K562 (cell line): ENCODE data around the gene METRN. TPM values are rescaled to one million over a fixed set of nuclear protein-coding genes. Genes with fewer than 3 reads are reported as not detected.
A peak's percentile ranks its signal among the peaks of the same experiment; 100 is the strongest.

ENCODE experiments used
- ATF1 ChIP-seq, 2 experiments: fragments of 450-650 bp in 1 of 2; IDR thresholded peaks; 2 replicates each; pipeline ENCODE4 v1.6.1; 2016; ENCODE audit warnings: missing compliant biosample characterization in 1 of 2, missing genetic modification characterization in 1 of 2
- CBFA2T3 ChIP-seq: fragments of 450-650 bp; IDR thresholded peaks from 2 replicates; pipeline ENCODE4 v1.6.1; 2017
- ETV1 ChIP-seq: fragments of 450-650 bp; conservative IDR thresholded peaks from 2 replicates; pipeline ENCODE4 v1.6.1; 2016; ENCODE audit warnings: missing genetic modification characterization, control low read depth, low read depth, missing compliant biosample characterization
- KDM4B ChIP-seq, 2 experiments: fragments of 450-650 bp in 1 of 2; sonication (generic) in 1 of 2; IDR thresholded peaks; 2 replicates each; pipeline ENCODE4 v1.6.1; 2016 to 2017; ENCODE audit warnings: borderline replicate concordance in 2 of 2, antibody characterized with exemption in 1 of 2, low read depth in 1 of 2, mild to moderate bottlenecking in 1 of 2
- PHF8 ChIP-seq: fragments of 200-600 bp; sonication (generic); IDR thresholded peaks from 2 replicates; pipeline ENCODE4 v1.6.1; 2012; ENCODE audit warnings: mixed run types, mild to moderate bottlenecking, inconsistent platforms, low read length, moderate library complexity, borderline replicate concordance
- SAFB2 ChIP-seq: fragments of 200-400 bp; formaldehyde crosslinking; IDR thresholded peaks from 2 replicates; pipeline ENCODE4 v1.6.1; 2018; ENCODE audit warnings: borderline replicate concordance, low read length, low read depth, moderate library complexity; ENCODE audit not compliant: severe bottlenecking
- SIRT6 ChIP-seq: IDR thresholded peaks from one replicate; pipeline ENCODE4 v1.6.1; 2012; ENCODE audit warnings: low read depth, mild to moderate bottlenecking, control low read depth, inconsistent platforms, low read length, moderate library complexity
- TSC22D4 ChIP-seq: fragments of 450-650 bp; IDR thresholded peaks from 2 replicates; pipeline ENCODE4 v1.6.1; 2016; ENCODE audit warnings: missing genetic modification characterization, missing biosample characterization, control low read depth
- ZNF165 ChIP-seq: fragments of 250-450 bp; sonication (Bioruptor Pico); IDR thresholded peaks from 2 replicates; pipeline ENCODE4 v1.4.0; 2020; ENCODE audit warnings: borderline replicate concordance
- ZNF75A ChIP-seq: fragments of 450-650 bp; formaldehyde crosslinking; IDR thresholded peaks from 2 replicates; pipeline ENCODE4 v1.4.0; 2020; ENCODE audit warnings: mild to moderate bottlenecking
- polyA plus RNA-seq, 8 experiments: library from polyadenylated mRNA; depleted of rRNA in 4 of 8; stranded (reverse) in 5 of 8; unstranded in 3 of 8; fragments of >200 nt; fragmentation: Nextera tagmentation in 2 of 8; fragmentation: Illumina TruSeq in 1 of 8; extraction: Ambion mirVana in 2 of 8; extraction: Trizol in 1 of 8; gene quantifications; 2 replicates each; pipeline versions ENCODE4 v1.2.1 to v1.2.3, GENCODE V29; 2011 to 2014; ENCODE audit warnings: inconsistent platforms in 1 of 8, missing spikeins in 1 of 8
- total RNA-seq, 7 experiments: library from RNA; depleted of rRNA in 6 of 7; stranded (reverse); fragments of >200 nt in 6 of 7; fragmentation: Illumina TruSeq in 2 of 7; extraction: Trizol in 2 of 7; gene quantifications; 2 replicates each; pipeline versions ENCODE4 v1.2.1 to v1.2.3, GENCODE V29; 2011 to 2021; ENCODE audit warnings: low replicate concordance in 1 of 7
- TF ChIP-seq, protein P1 (sequence below): fragments of 450-650 bp; IDR thresholded peaks from 2 replicates; pipeline ENCODE4 v1.6.1; 2017; ENCODE audit warnings: mild to moderate bottlenecking, moderate library complexity
- TF ChIP-seq, protein P2 (sequence below): sonication (generic); formaldehyde crosslinking; IDR thresholded peaks from 2 replicates; pipeline ENCODE4 v1.8.0; 2023; ENCODE audit warnings: mild to moderate bottlenecking, missing genetic modification reagents
- TF ChIP-seq, protein P3 (sequence below), 2 experiments: fragments of 450-650 bp; IDR thresholded peaks; 2 replicates each; pipeline ENCODE4 v1.6.1; 2016; ENCODE audit warnings: mild to moderate bottlenecking in 2 of 2, borderline replicate concordance in 1 of 2, low read depth in 1 of 2, moderate library complexity in 1 of 2

Gene METRN
- total and polyA plus RNA-seq, 9 of the 15 experiments (the other 6 are each of a cell fraction or from before 2014, with no cell fraction given): 0.20 to 89.8 (median 15.4) TPM

DNA sequence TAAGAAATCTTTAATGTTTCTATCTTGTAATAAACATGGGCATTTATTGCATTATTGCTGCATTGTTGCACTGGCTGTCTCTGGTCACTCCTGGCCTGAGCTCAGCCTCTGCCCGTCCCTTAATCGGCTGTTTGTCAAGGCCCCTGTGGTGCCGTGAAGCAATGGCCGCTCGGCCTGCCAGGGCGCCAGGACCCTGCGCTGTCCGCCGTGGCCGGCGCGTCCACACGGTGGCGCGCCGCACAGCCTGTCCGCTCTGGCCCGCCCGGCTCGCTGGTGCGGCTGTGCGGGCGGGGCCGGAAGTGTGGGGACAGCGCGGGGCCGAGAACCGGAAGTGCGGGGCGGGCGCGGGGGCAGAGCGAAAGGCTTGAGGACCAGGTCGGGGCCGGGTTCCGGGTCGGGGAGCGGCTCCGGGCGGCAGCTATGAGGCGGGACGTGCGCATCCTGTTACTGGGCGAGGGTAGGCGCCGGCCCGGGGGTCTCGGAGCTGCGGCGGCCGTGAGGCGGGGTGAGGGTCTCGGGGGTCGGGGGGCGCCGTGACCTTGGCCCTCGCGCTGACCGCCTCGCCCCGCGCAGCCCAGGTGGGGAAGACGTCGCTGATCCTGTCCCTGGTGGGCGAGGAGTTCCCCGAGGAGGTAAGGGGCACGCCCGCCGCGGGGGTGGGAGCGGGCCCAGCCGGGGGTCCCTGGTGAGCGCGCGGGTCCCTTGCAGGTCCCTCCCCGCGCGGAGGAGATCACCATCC is 47.0 kb upstream of the METRN start, which contains the start of gene RHOT2 (continued):
- TF ChIP-seq KDM4B (IDR thresholded peaks at IDR 0.05; ENCODE audit: borderline replicate concordance in 2 of 2, low read depth in 1 of 2) (peak in 1 of 2 experiments; percentile 97; a peak in 2 of 4 replicates), ZNF75A (CRISPR knock-in tag) (no peak), PHF8 (peak; percentile 76; the same call in 1 of the 2 replicates), SIRT6 (no peak), ATF1 (CRISPR knock-in tag; IDR thresholded peaks at IDR 0.05) (no peak), ATF1 (tag; IDR thresholded peaks at IDR 0.05) (peak; percentile 72), ZNF165 (CRISPR knock-in tag) (no peak), SAFB2 (no peak), CBFA2T3 (no peak), TSC22D4 (no peak), ETV1 (0 out of 2 replicates have a peak, but pooled peaks have one; percentile 38)
- TF ChIP-seq, protein P1, sequence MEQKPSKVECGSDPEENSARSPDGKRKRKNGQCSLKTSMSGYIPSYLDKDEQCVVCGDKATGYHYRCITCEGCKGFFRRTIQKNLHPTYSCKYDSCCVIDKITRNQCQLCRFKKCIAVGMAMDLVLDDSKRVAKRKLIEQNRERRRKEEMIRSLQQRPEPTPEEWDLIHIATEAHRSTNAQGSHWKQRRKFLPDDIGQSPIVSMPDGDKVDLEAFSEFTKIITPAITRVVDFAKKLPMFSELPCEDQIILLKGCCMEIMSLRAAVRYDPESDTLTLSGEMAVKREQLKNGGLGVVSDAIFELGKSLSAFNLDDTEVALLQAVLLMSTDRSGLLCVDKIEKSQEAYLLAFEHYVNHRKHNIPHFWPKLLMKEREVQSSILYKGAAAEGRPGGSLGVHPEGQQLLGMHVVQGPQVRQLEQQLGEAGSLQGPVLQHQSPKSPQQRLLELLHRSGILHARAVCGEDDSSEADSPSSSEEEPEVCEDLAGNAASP: no peak
- TF ChIP-seq, protein P2, sequence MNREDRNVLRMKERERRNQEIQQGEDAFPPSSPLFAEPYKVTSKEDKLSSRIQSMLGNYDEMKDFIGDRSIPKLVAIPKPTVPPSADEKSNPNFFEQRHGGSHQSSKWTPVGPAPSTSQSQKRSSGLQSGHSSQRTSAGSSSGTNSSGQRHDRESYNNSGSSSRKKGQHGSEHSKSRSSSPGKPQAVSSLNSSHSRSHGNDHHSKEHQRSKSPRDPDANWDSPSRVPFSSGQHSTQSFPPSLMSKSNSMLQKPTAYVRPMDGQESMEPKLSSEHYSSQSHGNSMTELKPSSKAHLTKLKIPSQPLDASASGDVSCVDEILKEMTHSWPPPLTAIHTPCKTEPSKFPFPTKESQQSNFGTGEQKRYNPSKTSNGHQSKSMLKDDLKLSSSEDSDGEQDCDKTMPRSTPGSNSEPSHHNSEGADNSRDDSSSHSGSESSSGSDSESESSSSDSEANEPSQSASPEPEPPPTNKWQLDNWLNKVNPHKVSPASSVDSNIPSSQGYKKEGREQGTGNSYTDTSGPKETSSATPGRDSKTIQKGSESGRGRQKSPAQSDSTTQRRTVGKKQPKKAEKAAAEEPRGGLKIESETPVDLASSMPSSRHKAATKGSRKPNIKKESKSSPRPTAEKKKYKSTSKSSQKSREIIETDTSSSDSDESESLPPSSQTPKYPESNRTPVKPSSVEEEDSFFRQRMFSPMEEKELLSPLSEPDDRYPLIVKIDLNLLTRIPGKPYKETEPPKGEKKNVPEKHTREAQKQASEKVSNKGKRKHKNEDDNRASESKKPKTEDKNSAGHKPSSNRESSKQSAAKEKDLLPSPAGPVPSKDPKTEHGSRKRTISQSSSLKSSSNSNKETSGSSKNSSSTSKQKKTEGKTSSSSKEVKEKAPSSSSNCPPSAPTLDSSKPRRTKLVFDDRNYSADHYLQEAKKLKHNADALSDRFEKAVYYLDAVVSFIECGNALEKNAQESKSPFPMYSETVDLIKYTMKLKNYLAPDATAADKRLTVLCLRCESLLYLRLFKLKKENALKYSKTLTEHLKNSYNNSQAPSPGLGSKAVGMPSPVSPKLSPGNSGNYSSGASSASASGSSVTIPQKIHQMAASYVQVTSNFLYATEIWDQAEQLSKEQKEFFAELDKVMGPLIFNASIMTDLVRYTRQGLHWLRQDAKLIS: peak; percentile 81; the same call in 1 of the 2 replicates
- TF ChIP-seq, protein P3, sequence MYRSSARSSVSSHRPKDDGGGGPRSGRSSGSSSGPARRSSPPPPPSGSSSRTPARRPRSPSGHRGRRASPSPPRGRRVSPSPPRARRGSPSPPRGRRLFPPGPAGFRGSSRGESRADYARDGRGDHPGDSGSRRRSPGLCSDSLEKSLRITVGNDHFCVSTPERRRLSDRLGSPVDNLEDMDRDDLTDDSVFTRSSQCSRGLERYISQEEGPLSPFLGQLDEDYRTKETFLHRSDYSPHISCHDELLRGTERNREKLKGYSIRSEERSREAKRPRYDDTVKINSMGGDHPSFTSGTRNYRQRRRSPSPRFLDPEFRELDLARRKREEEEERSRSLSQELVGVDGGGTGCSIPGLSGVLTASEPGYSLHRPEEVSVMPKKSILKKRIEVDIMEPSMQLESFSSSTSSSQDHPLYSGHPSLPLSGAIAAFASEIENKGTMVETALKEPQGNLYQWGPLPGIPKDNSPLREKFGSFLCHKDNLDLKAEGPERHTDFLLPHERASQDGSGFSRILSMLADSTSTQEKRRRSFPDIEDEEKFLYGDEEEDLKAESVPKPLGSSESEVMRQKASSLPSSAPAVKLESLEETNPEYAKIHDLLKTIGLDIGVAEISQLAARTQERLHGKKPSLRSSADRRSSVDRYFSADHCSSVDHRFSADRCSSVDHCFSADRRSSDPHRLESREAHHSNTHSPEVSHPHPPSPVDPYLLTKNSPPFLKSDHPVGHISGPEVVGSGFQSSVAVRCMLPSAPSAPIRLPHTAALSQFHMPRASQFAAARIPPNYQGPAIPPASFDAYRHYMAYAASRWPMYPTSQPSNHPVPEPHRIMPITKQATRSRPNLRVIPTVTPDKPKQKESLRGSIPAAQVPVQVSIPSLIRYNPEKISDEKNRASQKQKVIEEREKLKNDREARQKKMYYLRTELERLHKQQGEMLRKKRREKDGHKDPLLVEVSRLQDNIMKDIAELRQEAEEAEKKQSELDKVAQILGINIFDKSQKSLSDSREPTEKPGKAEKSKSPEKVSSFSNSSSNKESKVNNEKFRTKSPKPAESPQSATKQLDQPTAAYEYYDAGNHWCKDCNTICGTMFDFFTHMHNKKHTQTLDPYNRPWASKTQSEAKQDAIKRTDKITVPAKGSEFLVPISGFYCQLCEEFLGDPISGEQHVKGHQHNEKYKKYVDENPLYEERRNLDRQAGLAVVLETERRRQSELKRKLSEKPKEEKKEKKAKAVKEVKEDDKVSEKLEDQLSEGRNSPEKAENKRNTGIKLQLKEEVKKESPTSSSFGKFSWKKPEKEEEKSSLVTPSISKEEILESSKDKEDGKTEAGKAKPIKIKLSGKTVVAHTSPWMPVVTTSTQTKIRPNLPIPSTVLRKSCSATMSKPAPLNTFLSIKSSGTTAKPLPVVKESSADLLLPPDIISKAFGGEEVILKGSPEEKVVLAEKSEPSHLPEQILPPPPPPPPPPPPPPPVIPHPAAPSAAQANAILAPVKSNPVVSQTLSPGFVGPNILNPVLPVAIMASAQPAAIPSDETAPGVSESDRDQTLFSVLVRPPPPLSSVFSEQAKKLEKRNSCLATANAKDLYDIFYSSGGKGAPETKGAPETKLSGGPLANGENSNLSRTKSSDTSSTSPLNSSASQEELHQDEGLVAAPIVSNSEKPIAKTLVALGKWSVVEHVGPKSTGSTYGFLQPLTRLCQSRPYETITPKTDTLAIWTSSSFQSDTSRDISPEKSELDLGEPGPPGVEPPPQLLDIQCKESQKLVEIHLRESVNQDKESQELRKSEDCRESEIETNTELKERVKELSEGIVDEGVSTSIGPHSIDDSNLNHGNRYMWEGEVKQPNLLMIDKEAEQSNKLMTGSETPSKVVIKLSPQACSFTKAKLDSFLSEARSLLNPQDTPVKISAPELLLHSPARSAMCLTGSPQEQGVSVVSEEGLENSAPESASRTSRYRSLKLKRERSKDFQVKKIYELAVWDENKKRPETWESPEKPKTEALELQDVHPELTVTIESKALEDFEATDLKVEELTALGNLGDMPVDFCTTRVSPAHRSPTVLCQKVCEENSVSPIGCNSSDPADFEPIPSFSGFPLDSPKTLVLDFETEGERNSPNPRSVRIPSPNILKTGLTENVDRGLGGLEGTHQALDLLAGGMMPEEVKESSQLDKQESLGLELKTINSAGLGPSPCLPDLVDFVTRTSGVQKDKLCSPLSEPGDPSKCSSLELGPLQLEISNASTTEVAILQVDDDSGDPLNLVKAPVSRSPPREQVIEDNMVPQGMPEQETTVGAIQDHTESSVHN (IDR thresholded peaks at IDR 0.05; ENCODE audit: borderline replicate concordance in 1 of 2, low read depth in 1 of 2): no peak
